Sigmoid colon (tissue), 4 donors: ENCODE measurements around the gene RAB20.

Experiments
- POLR2A ChIP-seq, 2 donors: fragments of 450-650 bp; IDR thresholded peaks; one replicate each; pipeline ENCODE4 v1.6.1; 2016; ENCODE audit warnings: antibody characterized with exemption in 2 of 2, mild to moderate bottlenecking in 2 of 2, moderate library complexity in 2 of 2
- POLR2AphosphoS5 ChIP-seq, 4 donors: sonication (generic); formaldehyde crosslinking; IDR thresholded peaks; one replicate each; pipeline ENCODE4 v1.6.1; 2017; ENCODE audit warnings: antibody characterized with exemption in 4 of 4

DNA sequence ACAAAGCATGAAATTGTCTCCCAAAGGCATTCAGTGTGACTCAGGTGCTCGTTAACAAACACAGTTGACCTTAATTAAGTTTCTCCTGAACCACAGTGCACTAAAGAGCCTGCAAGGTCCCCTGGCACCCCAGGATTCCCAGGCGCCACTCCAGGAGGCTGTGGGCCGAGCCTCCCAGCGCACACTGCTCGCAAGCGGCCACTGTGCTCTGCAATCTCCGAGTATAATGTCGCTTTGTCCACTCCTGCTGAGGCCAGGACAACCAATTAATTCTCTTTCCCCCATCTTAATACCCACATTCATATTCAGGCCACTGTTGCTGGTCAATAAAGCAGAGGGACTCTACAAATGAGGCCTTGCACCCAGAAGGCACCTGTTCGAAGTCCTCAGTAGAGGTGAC, 8.8 kb downstream of the RAB20 start:
- TF ChIP-seq POLR2AphosphoS5 (IDR thresholded peaks at IDR 0.05) (no peak), POLR2A (IDR thresholded peaks at IDR 0.05) (no peak)
